Fibroblast of pulmonary artery (primary cell): ENCODE measurements around the gene LONRF2.
"Not testable (repeated sequence)": the region's sequence is repeated elsewhere in the genome, so short reads cannot be mapped to it uniquely, and the experiment has no call there.

Source experiments
- DNase-seq: peaks from one replicate; pipeline ENCODE4 v3.0.0-alpha.2; 2010; ENCODE audit warnings: low read depth
- H3K4me3 ChIP-seq: replicated peaks from 2 replicates; pipeline ENCODE4 v1.5.1; 2011; ENCODE audit warnings: low read depth, mild to moderate bottlenecking, control low read depth, low read length, moderate library complexity
- CTCF ChIP-seq: IDR thresholded peaks from 2 replicates; pipeline ENCODE4 v1.5.1; 2011; ENCODE audit warnings: mild to moderate bottlenecking, control low read depth, low read length, inconsistent platforms; ENCODE audit errors: missing control alignments

The LONRF2 gene

GRCh38 chr2:100350661-100351185 lies 28.4 kb upstream of the LONRF2 start:
- TF ChIP-seq CTCF = no peak

GRCh38 chr2:100345144-100345543 lies 22.8 kb upstream of the LONRF2 start:
- DNase-seq, H3K4me3 ChIP-seq: not testable (repeated sequence)

More at GRCh38 chr2:100350661-100351185, 28.4 kb upstream of the LONRF2 start:
- DNase-seq = peak; percentile 10
- no peak overlapping the region for H3K4me3 ChIP-seq

GRCh38 chr2:100344433-100344832 lies 22.1 kb upstream of the LONRF2 start:
- H3K4me3 ChIP-seq = no peak overlapping the region
- no peak for TF ChIP-seq CTCF
- no peak for DNase-seq

- H3K4me3 ChIP-seq, DNase-seq: not testable (repeated sequence)
These were observed 20.2 kb upstream of the LONRF2 start for GRCh38 chr2:100342466-100342865.

GRCh38 chr2:100339823-100340222 lies 17.5 kb upstream of the LONRF2 start:
- TF ChIP-seq CTCF = no peak

GRCh38 chr2:100334929-100335328 lies 12.6 kb upstream of the LONRF2 start:
- TF ChIP-seq CTCF = no peak

More at GRCh38 chr2:100339823-100340222, 17.5 kb upstream of the LONRF2 start:
- no peak overlapping the region for H3K4me3 ChIP-seq
- no peak for DNase-seq

GRCh38 chr2:100327742-100328141 lies 5.4 kb upstream of the LONRF2 start:
- DNase-seq = no peak
- TF ChIP-seq CTCF = no peak
- no peak overlapping the region for H3K4me3 ChIP-seq

More at GRCh38 chr2:100334929-100335328, 12.6 kb upstream of the LONRF2 start:
- H3K4me3 ChIP-seq = no peak overlapping the region
- DNase-seq = no peak

- peak; percentile 42 for DNase-seq
- no peak for TF ChIP-seq CTCF
These were observed 979 bp downstream of the LONRF2 start for GRCh38 chr2:100321179-100321865.

More at GRCh38 chr2:100321179-100321865, 979 bp downstream of the LONRF2 start:
- H3K4me3 ChIP-seq = peak overlapping the region; percentile 31
